Activated T-cell treated with anti-CD3 and anti-CD28 coated beads for 1 hour (primary cell): ENCODE data around the gene NTM.
"Not testable (repeated sequence)": the region's sequence is repeated elsewhere in the genome, so short reads cannot be mapped to it uniquely, and the experiment has no call there.

Experiments used
- DNase-seq: peaks from one replicate; pipeline ENCODE4 v3.0.0-alpha.2; 2020; ENCODE audit warnings: low read depth

The NTM gene

DNA sequence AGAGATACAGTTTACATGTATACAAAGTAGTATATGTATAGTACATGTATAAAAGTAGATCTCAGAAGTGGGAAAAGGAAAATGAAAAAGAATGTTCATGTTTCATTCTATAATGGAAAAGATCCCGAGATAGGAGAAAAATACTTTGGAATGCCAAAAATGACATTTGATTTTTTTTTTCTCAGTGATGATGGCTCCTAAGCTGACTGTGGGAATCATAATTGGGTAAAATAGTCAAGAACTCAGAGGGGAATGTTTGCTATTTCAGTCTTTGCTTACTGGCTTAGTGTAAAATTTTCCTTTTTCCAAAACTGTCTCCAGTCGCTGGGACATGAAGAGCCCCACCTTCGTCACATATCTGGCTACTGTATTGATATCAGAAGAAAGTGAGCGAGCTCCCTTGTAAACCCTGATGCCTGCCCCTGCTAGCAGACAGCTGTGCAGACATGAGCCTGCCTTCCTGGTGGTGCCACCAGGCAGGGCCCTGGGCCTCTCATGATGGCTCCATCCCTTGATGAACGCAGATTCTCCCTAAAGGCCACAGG is 944.6 kb downstream of the NTM start:
- no peak for DNase-seq

DNA sequence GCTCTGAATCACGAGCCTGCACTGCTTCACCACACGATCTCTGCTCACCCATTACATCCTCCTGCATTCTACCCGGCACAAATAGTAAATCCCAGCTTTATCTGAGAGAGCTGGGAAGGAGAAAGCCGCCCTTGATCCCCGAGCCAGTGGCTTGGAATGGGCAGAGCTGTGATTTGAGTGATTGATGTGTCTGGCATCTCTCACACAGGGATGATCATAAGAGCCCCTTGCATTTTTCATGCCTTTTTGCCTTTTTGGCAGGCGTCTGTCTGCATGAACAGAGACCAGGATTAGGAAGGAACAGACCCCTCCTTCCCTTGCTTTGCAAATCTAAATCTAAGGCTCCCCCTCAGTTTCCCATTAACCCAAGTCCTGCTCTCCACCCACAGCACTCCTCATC is 945.3 kb downstream of the NTM start:
- DNase-seq, result no peak

DNA sequence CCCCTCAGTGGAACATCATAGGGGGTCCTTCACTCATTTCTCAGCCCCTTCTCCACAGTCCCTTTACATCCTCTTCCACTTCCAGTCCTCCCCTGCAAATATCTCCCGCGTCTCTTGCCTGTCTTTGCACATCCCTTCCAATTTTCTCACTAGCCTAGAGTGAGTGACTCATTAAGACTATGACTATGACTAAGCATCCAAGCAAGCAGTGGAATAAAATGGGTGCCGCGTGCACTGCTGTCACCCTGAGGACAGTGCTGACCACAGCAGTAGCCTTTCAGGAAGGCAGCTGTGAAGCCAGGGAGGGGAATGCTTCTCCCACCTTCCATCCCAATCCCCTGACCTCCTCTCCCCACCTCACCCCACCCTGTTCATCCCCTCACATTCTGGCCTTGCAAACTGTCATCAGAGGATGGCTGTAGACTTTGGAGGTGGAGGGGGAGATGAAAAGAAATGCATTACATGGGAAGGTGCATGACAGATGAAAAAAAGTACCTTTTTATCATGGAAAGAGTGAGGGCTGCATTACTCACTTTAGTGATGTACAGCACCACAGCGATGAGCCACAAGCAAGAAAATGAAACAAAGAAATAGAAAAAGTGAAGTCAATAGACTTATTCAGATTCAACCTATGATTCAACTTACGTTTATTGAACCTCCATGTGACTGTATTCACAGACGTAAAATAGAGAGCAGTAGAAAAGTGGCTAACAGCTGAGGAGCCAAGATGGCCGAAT is 948.2 kb downstream of the NTM start:
- DNase-seq, result no peak

DNA sequence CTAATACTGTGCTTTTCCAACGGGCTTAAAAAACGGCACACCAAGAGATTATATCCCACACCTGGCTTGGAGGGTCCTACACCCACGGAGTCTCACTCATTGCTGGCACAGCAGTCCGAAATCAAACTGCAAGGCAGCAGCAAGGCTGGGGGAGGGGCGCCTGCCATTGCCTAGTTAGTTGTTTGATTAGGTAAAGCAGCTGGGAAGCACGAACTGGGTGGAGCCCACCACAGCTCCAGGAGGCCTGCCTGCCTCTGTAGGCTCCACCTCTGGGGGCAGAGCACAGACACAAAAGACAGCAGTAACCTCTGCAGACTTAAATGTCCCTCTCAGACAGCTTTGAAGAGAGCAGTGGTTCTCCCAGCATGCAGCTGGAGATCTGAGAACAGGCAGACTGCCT is 949.0 kb downstream of the NTM start:
- DNase-seq, result not testable (repeated sequence)

DNA sequence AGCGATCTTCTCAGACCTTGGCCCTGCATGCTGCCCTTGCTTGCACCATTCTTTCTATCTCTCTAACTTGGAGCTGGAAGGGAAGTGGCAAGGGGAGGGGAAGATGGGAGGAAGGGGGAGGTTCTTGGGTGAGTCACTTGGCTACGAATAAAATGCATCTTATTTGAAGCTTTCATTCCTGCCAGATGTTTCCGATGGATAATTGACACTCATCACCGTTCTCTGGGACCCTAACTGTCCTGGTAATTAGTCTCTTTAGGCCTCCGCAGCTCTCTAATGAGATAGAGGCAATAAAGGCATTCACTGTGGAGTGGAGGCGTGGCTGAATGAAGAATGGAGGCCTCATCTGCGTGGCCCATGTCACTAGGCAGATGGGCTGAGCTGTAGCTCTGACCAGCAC is 960.1 kb downstream of the NTM start:
- no peak for DNase-seq

DNA sequence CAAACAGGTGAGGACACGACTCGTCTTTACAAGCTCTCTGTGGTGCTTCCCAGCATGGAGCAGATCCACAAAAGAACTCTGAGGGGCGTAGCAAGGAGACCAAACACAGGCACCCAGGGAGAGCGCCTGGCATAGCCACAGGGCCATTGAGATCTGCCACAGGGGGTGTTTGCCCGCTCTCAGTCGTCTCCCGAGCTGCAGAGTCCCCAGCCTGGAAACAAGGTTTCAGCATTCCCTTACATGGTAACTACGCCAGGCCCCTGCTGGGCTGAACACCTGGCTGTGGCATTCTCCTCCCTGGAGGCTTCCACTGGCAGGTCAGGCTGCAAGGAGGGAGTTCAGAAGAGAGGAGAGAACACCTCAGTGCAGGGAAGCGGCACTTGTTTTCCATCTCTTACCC is 962.1 kb downstream of the NTM start:
- DNase-seq, result no peak

DNA sequence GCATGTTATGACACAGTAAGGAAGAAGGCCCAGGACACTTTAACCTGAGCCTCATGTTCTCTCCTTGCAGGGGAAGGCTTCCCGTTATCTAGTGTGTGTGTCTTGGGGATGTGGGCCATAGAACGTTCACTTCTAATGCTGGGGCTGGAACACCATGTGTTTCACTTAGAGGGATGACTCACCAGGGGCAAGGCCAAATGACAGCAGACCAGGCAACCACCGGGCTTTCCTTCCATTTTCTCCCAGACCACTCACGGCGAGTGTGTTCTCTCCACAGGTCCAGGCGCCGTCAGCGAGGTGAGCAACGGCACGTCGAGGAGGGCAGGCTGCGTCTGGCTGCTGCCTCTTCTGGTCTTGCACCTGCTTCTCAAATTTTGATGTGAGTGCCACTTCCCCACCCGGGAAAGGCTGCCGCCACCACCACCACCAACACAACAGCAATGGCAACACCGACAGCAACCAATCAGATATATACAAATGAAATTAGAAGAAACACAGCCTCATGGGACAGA is 964.4 kb downstream of the NTM start:
- DNase-seq, result no peak

DNA sequence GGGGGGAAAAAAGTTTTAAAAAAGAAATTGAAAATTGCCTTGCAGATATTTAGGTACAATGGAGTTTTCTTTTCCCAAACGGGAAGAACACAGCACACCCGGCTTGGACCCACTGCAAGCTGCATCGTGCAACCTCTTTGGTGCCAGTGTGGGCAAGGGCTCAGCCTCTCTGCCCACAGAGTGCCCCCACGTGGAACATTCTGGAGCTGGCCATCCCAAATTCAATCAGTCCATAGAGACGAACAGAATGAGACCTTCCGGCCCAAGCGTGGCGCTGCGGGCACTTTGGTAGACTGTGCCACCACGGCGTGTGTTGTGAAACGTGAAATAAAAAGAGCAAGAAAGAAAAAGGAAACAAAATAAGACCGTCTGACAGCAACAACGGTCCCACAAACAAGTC is 964.9 kb downstream of the NTM start:
- no peak for DNase-seq

DNA sequence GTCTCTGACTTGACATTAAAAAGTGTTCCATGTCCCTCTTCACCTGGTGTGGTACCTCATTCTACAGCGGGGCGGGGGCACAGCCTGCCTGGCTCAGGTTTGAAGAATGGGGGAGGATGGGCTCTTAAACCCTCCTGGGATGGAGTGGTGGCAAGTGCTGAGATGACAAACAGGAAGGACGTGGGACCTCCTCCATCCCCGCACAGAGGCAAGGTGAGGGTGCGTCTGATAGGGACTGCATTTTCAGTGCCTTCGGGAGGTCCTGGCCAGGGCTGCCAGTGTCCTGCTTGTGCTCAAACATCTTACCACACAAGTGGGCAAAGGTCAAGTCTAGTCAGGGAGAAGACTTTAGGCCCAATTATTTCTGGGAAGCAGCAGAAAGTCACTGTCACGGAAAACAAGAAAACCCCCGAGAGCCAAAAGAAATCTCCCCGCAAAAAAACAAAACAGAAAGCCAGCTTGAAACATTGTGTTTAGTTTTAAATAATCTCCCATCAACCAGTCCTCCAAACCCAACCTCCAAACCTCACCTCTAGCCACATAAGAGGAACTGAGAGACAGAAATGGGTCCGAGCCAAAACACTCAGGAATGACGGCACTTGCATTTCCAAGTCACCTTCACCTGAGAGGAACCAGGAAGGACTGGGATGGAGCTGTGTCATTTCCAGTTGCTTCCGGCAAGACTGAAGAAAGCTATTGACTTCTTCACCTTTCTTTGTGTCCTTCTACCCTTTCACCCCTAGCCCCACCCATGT is 966.5 kb downstream of the NTM start:
- no peak for DNase-seq

DNA sequence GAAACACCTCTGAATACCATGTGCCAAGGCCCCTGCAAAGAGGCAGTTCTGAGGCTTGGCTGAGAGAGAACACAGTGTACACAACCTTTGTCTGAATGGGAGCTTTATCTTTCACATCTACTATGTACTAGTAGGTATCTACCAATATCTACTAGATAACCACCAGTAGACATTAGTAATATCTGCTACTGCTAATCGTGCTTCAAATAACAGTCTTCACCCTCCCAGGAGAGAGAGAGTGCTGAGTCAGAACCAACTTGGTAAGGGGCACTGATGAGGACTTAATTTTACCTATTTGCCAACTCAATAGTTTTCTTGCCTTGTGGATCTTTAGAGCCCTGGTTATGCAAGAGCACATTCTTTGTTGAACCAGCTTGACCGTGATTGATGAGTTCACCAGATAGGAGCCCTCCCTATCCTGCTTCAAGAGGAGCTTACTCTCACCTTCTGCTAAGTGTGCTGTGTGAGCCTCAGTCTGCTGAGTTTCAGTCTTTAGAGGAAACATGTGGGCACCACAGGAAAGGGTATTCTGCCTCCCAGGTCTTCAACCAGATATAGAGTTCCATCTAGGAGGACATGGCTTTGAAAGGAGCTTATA is 967.5 kb downstream of the NTM start:
- DNase-seq, result no peak

DNA sequence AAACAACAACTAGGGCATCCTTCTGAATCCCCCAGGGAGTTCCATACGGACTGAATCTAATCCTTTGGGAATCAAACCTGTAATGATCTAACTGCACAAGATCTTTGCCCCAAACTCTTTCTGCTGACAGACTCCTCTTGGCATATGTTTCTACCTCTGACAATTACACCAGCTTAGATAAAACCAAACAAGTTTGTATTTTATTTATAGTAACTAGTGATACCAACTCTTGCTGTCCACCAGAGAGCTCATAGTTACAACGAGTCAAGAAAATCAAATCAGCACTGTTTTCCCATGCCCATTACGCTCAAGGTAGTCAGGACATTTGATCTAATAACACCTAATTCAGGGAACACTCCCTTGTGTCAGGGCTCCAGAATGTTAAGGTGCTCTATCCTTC is 972.0 kb downstream of the NTM start:
- DNase-seq, result no peak

DNA sequence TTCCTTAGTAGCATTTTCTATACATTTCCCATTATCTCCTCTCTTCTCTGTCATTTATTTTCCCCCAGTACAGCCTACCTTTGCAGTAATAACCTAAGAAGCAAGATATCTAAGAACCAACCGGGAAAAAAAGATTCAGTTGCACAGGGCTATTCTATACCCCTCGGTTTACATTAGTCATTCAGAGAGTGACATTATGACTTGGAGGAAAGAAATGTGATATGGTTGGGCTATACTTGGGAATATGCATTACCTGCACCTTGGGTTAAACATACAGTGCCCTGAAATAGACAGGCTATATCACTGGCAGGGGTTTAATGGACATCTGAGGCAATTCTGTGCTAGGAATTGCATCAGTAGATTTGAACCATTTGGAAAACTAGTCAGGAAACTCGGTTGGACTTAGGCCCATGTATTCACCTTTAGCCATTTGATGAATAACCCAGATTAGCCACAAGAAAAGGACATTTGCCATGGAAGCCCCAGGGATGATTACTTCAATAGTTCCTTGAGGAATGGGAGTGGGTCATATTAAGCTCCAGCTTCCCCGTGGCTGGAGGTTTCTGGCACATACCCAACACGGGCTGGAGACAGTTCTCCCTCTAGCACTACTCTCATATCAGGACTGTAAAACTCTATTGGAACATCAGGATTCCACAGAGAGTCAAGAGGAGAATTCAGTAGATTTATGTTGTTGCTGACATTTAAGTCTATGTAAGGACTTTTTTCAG is 973.2 kb downstream of the NTM start:
- DNase-seq, result no peak

DNA sequence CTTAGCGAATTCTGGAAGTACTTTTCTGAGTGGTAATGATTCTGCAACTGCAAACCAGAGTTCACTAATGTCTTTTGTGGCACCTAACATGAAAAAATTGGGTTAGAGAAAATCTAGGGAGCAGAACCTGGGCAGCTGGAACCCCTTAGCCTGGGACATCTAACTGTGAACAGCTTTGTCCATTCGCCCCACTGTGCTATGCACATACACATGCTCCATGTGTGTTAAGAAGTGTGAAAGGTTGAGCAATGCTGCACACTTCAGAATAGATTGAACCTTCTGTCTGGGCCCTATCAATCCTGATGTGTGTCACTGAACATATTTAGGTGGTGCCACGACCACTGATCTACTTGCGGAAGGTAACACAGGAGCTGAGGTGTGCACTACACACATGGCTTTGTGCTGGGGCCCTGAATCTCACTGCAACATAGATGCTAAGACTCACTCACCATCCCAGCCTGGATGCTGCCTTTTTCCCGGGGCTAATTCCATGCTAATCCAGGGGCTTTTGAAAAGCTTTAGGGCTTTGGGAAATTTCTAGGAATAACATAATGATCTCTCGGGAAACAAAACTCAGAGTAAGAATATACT is 976.2 kb downstream of the NTM start:
- DNase-seq, result no peak

DNA sequence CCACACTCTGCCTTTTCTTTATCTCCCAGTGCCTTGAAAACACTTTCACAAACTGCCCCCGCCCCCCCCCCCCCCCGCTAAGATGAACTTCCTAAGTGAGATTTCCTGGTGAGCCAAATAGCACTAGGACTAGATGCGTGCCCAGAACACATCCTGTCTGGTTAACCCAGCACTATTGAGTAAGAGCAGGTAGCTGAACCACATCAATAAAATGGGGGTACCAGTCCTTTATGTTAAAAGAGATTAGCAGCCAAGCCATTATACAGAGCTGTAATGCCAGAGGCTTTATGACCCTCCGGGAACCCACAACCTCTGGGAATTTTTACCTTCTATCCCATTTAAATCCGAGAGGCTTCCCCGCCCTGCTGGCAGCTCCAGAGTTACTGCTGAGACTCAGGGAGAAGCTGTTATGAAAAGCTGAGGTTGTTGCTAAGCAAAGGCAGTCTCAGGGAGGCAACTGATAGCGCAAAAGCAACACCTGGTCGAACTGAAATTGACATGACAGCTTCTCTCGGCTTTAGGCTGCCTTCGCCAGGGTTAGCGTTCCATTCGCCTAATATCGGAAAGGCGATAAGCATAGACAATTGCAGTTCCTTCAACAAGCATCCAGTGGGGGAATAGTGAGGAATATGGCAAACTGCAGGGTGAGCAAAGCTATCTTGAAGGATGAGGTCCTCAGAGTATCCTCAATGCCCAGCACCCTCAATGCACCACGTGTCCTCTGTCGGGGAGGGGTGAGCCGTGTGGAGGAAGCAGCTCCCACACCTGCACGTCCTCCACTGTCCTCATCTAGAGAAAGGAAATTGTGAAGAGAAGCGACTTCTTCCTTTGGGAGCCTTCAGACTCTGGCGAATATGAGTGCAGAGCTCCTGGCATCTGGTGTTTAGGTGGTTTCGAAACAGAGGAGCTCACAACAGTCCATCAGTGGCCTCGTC is 977.0 kb downstream of the NTM start:
- DNase-seq, result no peak

DNA sequence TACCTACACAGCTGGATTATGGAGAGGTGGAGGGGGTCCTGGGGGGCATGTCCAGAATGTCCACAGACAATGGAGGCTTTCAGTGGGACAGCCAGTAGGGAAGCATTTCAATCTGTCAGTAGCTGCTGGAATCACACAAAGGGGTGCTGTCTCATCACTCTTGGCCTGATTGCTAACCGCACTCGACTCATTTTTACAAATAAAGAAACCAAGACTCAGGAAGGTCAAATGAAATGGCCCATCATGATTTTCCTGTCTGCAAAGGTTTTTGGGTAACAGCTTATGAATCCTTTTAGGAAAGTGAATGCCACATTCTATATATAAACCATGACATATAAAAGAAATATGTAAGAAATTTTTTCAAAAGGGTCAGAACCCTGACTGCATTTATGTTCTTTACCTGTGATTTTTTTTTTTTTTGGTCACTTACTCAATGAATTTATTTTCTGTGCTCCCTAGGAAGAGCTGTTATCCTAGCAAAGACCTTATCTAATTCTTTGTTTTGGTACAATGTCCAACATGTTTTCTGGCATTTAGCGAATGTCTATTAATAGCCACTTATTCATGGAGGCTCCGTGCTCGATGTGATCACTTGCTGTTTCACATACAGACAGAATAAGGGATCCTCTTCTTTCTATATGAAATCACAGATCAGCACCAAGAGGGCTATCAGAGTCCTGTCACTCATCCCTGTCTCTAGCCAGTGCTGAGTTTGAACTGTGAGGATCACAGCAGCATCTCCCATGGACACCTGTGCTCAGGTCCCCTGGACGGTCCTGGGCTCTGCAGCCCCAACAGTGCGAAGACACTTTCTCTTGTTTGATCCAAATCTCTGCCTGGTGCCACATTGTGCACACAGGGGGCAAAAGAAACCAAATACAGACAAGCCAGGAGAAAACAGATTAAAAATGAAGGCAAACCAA is 979.7 kb downstream of the NTM start:
- DNase-seq, result no peak

DNA sequence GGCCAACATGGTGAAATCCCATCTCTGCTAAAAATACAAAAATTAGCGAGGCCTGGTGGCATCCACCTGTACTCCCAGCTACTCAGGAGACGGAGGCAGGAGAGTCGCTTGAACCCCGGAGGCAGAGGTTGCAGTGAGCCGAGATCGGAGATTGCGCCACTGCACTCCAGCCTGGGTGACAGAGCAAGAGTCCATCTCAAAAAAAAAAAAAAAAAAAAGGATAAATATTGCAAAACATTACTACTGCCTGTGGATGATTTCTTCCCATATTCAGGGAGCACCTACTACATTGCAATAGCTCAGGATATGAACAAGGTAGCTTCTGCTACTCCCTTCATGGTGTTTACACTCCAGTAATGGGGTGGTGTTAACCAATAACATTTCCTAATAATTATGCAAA is 980.6 kb downstream of the NTM start:
- no peak for DNase-seq

DNA sequence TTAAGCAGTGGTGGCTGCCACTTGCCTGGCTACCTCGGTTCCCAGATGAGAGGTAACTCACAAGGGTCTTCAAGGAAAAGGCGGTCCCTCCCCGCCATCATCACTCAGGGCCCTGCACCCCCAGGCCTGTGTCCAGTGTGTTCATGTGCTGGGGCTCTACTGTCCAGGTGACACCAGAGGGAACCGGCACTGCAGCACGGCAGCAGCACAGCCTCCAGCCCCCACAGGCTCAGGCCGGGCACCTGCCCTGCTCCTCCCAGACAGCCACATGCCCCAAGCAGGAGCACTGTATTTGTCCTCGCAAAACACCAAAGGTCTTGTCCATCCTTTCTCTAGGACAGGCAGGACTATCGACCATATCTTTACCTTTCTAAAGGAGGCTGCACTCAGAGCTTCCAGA is 982.1 kb downstream of the NTM start:
- DNase-seq, result no peak

DNA sequence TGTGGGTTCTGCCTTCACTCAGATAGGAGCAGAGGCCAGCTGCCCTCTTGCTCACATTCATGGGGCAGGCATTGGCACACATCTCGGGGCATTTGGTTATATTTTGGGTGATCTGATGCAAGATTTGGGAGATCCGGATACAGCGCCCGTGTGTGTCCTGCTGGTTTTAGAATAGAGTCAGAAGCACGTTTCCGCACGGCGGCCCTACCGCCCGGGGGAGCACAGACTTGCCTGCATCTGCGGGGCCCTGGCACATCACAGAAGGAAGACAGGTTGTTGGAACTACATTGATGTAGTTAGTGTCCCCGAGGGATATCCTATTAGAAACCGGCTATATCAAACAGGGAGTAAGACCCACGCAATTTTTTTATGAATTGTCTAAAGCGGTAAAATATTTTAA is 982.8 kb downstream of the NTM start:
- no peak for DNase-seq

DNA sequence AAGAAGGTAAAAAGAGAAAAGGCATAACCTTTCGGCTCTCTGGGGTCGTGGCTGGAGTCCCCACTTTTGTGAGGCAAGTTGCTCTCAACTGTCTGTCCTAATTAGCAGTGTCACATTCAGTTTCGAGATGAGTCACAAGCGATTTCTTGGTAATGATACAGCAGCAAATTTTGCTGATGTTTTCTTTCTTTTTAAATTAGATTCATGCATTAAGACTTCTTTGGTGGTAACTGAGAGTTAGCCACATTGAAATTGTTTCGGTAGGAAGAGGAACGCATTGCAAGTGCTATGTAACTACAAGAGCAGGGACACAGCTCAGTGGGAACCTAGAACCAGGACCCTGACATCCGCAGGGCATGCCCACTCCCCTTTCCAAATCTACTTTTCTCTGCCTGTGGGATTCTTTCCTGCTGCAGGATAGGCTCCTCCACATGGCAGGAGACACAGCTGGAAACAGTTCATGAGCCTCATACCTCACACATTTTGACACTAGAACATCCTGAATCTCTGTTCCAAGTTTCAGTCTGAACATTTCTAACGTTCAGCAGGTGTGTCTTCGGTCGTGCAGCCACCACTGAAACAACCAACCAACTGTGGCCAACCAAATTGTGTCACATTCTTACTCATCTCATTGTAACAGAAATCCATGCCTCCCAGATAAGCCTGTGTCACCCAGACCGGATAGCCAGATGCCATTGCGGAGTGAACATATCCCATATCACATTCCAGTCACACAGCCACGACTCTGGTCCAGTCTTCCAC is 987.6 kb downstream of the NTM start:
- no peak for DNase-seq
